PC-3 (cell line): Measurements from ENCODE around the gene PKP2. TPM values are rescaled to one million over a fixed set of nuclear protein-coding genes. Genes with fewer than 3 reads are reported as not detected.
A peak's percentile ranks its signal among the peaks of the same experiment; 100 is the strongest.

Source experiments
- ATAC-seq: fragments of 200-7000 bp; cut with Tn5 transposase; 2 replicates; pipeline ENCODE4 v1.9.1; 2020; ENCODE audit warnings: mild to moderate bottlenecking, moderate library complexity
- BruUV-seq: library from RNA; stranded (reverse); fragments of 400-500 nt; replicated peaks from 2 replicates; lab custom pipeline; 2021; lab: Mats Ljungman, UMichigan
- CTCF ChIA-PET: fragments of 300-600 bp; sonication (Branson Sonifier 250); formaldehyde crosslinking; loops from one replicate; lab custom pipeline; 2022; ENCODE audit warnings: antibody characterized with exemption; lab: Charles Lee
- POLR2A ChIA-PET: fragments of 300-600 bp; sonication (Branson Sonifier 250); formaldehyde crosslinking; loops from one replicate; lab custom pipeline; 2022; ENCODE audit warnings: antibody characterized with exemption; ENCODE audit not compliant: unreplicated experiment; lab: Charles Lee
- DNase-seq: peaks from one replicate; pipeline ENCODE4 v3.0.0-alpha.2; 2015
- H2AFZ ChIP-seq: fragments of 300-600 bp; sonication (generic); 2 replicates; pipeline ENCODE4 v1.6.0; 2016; ENCODE audit warnings: antibody characterized with exemption, low read length
- H3F3A ChIP-seq: fragments of 300-600 bp; sonication (generic); one replicate; pipeline ENCODE4 v1.6.0; 2017; ENCODE audit warnings: antibody characterized with exemption, low read length, control low read depth, mild to moderate bottlenecking; ENCODE audit not compliant: unreplicated experiment
- H3K27ac ChIP-seq: fragments of 300-600 bp; sonication (generic); 2 replicates; pipeline ENCODE4 v1.5.1; 2016; ENCODE audit warnings: mild to moderate bottlenecking, low read length
- H3K27me3 ChIP-seq: fragments of 300-600 bp; sonication (generic); 2 replicates; pipeline ENCODE4 v1.6.1; 2016; ENCODE audit warnings: low read length, mixed read lengths
- H3K36me3 ChIP-seq: fragments of 300-600 bp; sonication (generic); 2 replicates; pipeline ENCODE4 v1.6.1; 2016; ENCODE audit warnings: low read depth, mixed run types, low read length, mixed read lengths
- H3K4me1 ChIP-seq: fragments of 300-600 bp; sonication (generic); 2 replicates; pipeline ENCODE4 v1.5.1; 2016; ENCODE audit warnings: low read length; ENCODE audit not compliant: insufficient read depth
- H3K4me2 ChIP-seq: fragments of 300-600 bp; sonication (generic); 2 replicates; pipeline ENCODE4 v1.6.0; 2016; ENCODE audit warnings: low read length
- H3K4me3 ChIP-seq: fragments of 300-600 bp; sonication (generic); 2 replicates; pipeline ENCODE4 v1.5.1; 2016; ENCODE audit warnings: mild to moderate bottlenecking, low read length, mixed read lengths
- H3K79me2 ChIP-seq: fragments of 300-600 bp; sonication (generic); 2 replicates; pipeline ENCODE4 v1.6.1; 2017; ENCODE audit warnings: low read length, mixed read lengths
- H3K9ac ChIP-seq: fragments of 300-600 bp; sonication (generic); 2 replicates; pipeline ENCODE4 v1.6.0; 2016; ENCODE audit warnings: mild to moderate bottlenecking, low read length
- H3K9me2 ChIP-seq: fragments of 300-600 bp; sonication (generic); replicated peaks from 2 replicates; pipeline ENCODE4 v1.6.1; 2016; ENCODE audit warnings: mixed run types, low read length, mixed read lengths
- H3K9me3 ChIP-seq: fragments of 300-600 bp; sonication (generic); 2 replicates; pipeline ENCODE4 v1.6.1; 2016; ENCODE audit warnings: low read length, mixed read lengths
- H4K20me1 ChIP-seq: fragments of 300-600 bp; sonication (generic); 2 replicates; pipeline ENCODE4 v1.6.1; 2016; ENCODE audit warnings: low read length, mixed read lengths
- EZH2 ChIP-seq: fragments of 300-600 bp; sonication (generic); IDR thresholded peaks from one replicate; pipeline ENCODE4 v1.6.1; 2017; ENCODE audit warnings: antibody characterized with exemption, mild to moderate bottlenecking, low read length; ENCODE audit not compliant: unreplicated experiment
- EZH2phosphoT487 ChIP-seq: fragments of 300-600 bp; sonication (generic); IDR thresholded peaks from 2 replicates; pipeline ENCODE4 v1.6.1; 2018; ENCODE audit warnings: mild to moderate bottlenecking, antibody characterized with exemption, low read length, borderline replicate concordance
- intact Hi-C: fragments of 100-400 bp; cut with micrococcal nuclease; formaldehyde crosslinking; loops from 2 replicates; pipeline ENCODE4 v1.9.0; 2023
- total RNA-seq: library from RNA; depleted of rRNA; stranded (reverse); fragments of >200 nt; gene quantifications from 2 replicates; pipeline ENCODE4 v1.2.3, GENCODE V29; 2014
- TF ChIP-seq, protein P1 (sequence below): fragments of 300-600 bp; sonication (generic); conservative IDR thresholded peaks from 2 replicates; pipeline ENCODE4 v1.5.1; 2017; ENCODE audit warnings: antibody characterized with exemption, low read depth, mild to moderate bottlenecking, low read length

PKP2 gene
- total RNA-seq, 1 experiment from 2014 or later: 12.7 TPM

DNA sequence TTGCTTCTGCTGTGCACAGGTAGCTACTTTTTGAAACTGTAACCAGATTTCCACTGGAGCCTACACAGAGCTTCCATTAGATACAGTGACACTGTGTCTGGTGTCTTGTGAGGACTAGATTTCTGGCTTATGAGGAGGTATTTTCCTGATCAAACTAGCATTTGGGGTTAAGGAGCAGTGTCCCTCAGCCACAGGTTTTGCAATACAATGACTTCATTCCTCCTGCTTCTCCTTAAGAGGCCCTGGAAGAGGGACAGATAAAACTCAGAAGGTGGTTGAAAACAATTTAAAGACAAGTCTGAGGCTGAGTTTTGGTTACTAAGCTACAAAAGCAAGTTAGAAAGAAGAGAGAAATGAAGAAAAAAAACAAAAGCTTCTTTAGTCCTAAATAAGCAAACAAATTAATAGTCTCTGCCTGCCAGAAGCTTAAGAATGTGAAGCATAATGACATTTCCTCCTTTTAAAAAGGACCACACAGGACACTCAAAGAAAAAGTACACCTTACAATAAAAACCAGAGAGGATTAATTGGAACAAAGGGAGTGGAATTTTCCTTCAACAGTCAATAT, 53.0 kb downstream of the PKP2 start:
- H3K4me2 ChIP-seq: no peak overlapping the region
- ATAC-seq (peak; percentile 53), DNase-seq (no peak)
- no peak overlapping the region for H2AFZ ChIP-seq
- ChIA-PET POLR2A (no interaction called here), CTCF (no interaction called here)
- BruUV-seq: no TSS peak
- H3K27me3 ChIP-seq: no peaks in the 10 kb centered on the region
- no peaks in the 10 kb centered on the region for H3F3A ChIP-seq
- H3K4me3 ChIP-seq: no peak overlapping the region
- H3K79me2 ChIP-seq: no peaks in the 10 kb centered on the region
- H3K4me1 ChIP-seq: peaks cover 6% of the 10 kb centered on the region
- no peaks in the 10 kb centered on the region for H3K9me3 ChIP-seq
- H3K36me3 ChIP-seq: no peaks in the 10 kb centered on the region
- TF ChIP-seq EZH2 (no peak), EZH2phosphoT487 (no peak)
- TF ChIP-seq, protein P1, sequence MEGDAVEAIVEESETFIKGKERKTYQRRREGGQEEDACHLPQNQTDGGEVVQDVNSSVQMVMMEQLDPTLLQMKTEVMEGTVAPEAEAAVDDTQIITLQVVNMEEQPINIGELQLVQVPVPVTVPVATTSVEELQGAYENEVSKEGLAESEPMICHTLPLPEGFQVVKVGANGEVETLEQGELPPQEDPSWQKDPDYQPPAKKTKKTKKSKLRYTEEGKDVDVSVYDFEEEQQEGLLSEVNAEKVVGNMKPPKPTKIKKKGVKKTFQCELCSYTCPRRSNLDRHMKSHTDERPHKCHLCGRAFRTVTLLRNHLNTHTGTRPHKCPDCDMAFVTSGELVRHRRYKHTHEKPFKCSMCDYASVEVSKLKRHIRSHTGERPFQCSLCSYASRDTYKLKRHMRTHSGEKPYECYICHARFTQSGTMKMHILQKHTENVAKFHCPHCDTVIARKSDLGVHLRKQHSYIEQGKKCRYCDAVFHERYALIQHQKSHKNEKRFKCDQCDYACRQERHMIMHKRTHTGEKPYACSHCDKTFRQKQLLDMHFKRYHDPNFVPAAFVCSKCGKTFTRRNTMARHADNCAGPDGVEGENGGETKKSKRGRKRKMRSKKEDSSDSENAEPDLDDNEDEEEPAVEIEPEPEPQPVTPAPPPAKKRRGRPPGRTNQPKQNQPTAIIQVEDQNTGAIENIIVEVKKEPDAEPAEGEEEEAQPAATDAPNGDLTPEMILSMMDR: no peak
- no peaks in the 10 kb centered on the region for H3K9me2 ChIP-seq
- no peak overlapping the region for H3K27ac ChIP-seq
- intact Hi-C loops: no loop called here
- no peaks in the 10 kb centered on the region for H4K20me1 ChIP-seq
- no peak overlapping the region for H3K9ac ChIP-seq

DNA sequence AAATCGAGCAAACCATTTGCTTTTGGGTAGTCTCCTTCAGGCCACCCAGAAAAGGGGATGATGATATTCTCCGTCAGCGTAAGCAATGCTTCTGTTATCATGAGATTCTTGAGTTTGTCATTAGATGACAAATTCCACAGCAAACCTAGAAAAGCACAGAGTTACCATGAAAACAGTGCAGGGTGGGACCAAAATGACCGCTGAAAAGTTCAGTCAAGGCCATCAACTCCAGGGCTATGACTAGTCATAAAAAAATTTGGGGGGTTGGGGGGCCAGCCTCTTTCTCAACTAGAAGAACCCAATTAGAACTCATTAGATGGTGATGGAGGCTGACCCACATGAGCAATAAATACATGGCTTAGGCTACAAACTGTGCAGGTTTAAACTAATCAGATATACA, 55.5 kb downstream of the PKP2 start:
- ChIA-PET CTCF (no interaction called here), POLR2A (no interaction called here)
- Histone ChIP-seq H3F3A (no peaks in the 10 kb centered on the region), H4K20me1 (no peaks in the 10 kb centered on the region), H3K79me2 (no peaks in the 10 kb centered on the region), H3K4me1 (peaks cover 12% of the 10 kb centered on the region), H2AFZ (no peak overlapping the region), H3K36me3 (no peaks in the 10 kb centered on the region), H3K27ac (no peak overlapping the region), H3K27me3 (no peaks in the 10 kb centered on the region), H3K9me3 (no peaks in the 10 kb centered on the region), H3K4me2 (no peak overlapping the region), H3K9ac (no peak overlapping the region), H3K9me2 (no peaks in the 10 kb centered on the region), H3K4me3 (no peak overlapping the region)
- DNase-seq (no peak), ATAC-seq (no peak)
- intact Hi-C loops: no loop called here
- BruUV-seq: no TSS peak
- TF ChIP-seq, protein P1: no peak
- TF ChIP-seq EZH2 (no peak), EZH2phosphoT487 (no peak)

DNA sequence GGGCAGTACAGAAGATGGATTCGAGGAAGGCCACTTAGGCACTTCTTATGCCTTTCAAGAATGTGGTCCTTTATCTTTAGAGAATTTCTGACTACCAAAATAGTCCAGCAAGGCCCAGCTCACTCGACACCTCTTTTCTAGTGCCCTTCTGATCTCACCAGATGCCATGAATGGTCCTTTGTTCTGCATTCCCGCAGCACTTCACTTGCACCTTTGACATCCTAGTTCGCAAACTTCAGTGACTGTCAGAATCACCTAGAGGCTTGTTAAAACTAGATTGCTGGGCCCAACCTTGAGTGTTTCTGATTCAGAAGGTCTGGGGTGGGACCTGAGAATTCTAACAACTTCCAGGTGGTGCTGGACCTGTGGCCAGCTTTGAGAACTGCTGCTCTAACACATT, 56.7 kb downstream of the PKP2 start:
- no TSS peak for BruUV-seq
- Histone ChIP-seq H3K4me1 (peaks cover 12% of the 10 kb centered on the region), H3K27me3 (no peaks in the 10 kb centered on the region), H3K4me2 (no peak overlapping the region), H3K4me3 (no peak overlapping the region), H3K27ac (no peak overlapping the region), H3F3A (no peaks in the 10 kb centered on the region), H3K9me2 (no peaks in the 10 kb centered on the region), H3K9me3 (no peaks in the 10 kb centered on the region), H3K79me2 (no peaks in the 10 kb centered on the region), H4K20me1 (no peaks in the 10 kb centered on the region), H3K9ac (no peak overlapping the region), H2AFZ (no peak overlapping the region), H3K36me3 (no peaks in the 10 kb centered on the region)
- ChIA-PET CTCF (no interaction called here), POLR2A (no interaction called here)
- ATAC-seq: no peak
- intact Hi-C loops: no loop called here
- DNase-seq: no peak
- TF ChIP-seq, protein P1: no peak
- no peak for TF ChIP-seq EZH2
- TF ChIP-seq EZH2phosphoT487: no peak
